SH-SY5Y (cell line): ENCODE measurements around the gene KRTAP2-1.

Experiments used
- GATA2 ChIP-seq: IDR thresholded peaks from 2 replicates; pipeline ENCODE4 v1.6.1; 2011; ENCODE audit warnings: mild to moderate bottlenecking, low read depth, low read length
- GATA3 ChIP-seq: IDR thresholded peaks from 2 replicates; pipeline ENCODE4 v1.6.1; 2011; ENCODE audit warnings: low read depth, mild to moderate bottlenecking, low read length, moderate library complexity

GRCh38 chr17:41076788-41077187 is 29.7 kb upstream of the KRTAP2-1 start:
- no peak for TF ChIP-seq GATA2
- TF ChIP-seq GATA3 = no peak
